Thoracic aorta endothelial cell (primary cell): ENCODE measurements around the gene CNGA3. TPM values are rescaled to one million over a fixed set of nuclear protein-coding genes. Genes with fewer than 3 reads are reported as not detected.

Experiments used
- total RNA-seq: library from RNA; depleted of rRNA; stranded (reverse); fragments of >200 nt; gene quantifications from 2 replicates; pipeline ENCODE4 v1.2.3, GENCODE V29; 2012

Gene CNGA3
- total RNA-seq: under 0.01 TPM in 1 of 2 replicates, not detected in the other

DNA sequence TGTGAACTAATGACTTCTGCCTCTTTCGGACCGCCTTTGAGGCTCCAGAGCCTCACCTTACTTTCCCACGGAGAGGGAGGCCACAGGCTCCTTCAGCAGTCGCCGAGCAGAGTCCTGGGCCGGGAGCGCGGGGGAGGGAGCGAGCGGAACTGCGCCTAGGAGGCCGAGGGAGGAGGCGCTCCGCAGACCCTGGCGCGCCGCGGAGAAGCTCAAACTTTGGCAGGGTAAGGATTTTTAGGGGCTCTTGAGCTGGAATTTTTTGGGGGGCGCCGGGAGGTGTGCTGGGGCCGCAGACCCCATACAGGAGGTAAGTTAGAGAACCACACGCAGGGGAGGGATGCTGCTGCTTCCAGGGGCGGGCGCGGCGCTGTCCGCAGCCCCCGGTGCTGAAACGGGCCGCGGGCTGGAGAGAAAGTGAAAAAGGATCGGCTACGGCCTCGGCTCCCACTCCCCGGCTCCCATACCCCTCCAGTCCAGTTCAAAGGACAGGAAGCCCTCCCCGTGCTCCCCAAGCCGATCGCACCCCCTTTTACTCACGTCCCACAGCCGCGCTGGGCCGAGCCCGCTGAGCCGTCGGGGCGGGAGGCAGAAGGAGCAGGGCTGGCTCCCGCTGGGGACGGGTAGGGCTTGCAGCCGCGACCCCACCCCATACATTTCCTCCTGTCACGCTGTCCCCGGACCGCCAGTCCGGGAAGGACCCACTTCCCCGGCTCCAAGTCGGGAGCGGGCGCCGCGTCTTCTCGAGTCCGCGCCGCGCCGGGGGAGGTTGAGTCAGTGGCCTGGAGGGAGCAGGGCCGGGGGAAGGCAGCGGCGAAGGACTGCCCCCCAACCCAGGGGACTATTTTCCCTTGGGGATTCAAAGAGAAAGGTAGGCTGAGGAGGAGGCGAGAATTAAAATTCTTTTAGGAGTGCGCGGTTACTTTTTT lies at the start of gene CNGA3:
CNGA3 (plus strand) TSS at position 146 of the 926 bp plus-strand sequence. CDS start 23,520 bp downstream, outside the sequence.

DNA sequence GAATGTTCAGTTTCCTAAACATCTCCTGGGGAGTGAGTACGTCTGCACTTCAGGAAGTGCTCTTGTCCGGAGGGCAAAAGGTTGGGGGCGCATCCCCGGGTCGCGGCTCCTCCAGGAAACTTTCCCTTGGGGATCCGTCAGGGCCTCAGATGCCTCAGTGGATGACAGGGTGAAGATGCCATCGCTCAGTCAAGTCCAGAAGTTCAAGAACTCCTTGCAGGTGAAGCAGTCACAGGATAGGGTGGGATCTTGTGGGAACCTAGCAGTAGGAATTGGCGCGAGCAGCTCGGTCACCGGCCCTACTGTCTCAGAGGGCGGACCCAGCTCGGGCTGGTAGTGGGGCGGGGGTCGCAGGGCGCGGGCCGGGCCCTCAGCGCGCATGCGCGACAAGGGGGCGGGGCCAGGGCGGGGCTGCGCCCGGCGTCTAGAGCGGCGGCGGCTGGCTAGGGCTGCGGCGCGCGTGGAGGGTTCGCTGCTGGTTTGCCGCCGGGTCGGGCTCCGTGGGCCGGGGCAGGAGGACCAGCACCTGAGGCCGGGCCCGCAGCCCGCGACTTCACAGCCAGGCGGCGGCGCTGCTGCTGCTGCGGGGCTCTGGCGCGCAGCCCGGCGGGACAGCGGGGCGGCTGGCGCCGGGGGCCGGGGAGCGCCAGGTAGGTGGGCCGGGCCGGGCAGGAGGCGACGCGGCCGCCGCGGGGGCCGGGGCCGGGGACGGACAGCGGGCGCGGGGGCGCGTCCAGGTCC lies 98.3 kb downstream of the CNGA3 start, which contains the start of gene INPP4A:
INPP4A (plus strand) TSS at position 423 of the 741 bp plus-strand sequence. CDS start 75,191 bp downstream, outside the sequence.

Other genes with a start within 250 kb of the CNGA3 start
- gene INPP4A, start 98.4 kb downstream of the CNGA3 start, total RNA-seq: 25.8 and 31.9 TPM in 2 replicates